A549 treated with DMSO at 1 μM for 4 hours (cell line): ENCODE results near the gene SLC1A2. TPM values are rescaled to one million over a fixed set of nuclear protein-coding genes. Genes with fewer than 3 reads are reported as not detected.

ENCODE experiments used
- total RNA-seq: library from RNA; stranded (reverse); fragments of 200-300 nt; extraction: Qiagen RNA extraction; gene quantifications from 5 replicates; pipeline ENCODE4 v1.2.3, GENCODE V29; 2022; ENCODE audit warnings: low read depth

Gene SLC1A2
- 0.02 to 0.03 TPM (median 0.03 TPM) in 4 of 5 replicates, not detected in the other for total RNA-seq

DNA sequence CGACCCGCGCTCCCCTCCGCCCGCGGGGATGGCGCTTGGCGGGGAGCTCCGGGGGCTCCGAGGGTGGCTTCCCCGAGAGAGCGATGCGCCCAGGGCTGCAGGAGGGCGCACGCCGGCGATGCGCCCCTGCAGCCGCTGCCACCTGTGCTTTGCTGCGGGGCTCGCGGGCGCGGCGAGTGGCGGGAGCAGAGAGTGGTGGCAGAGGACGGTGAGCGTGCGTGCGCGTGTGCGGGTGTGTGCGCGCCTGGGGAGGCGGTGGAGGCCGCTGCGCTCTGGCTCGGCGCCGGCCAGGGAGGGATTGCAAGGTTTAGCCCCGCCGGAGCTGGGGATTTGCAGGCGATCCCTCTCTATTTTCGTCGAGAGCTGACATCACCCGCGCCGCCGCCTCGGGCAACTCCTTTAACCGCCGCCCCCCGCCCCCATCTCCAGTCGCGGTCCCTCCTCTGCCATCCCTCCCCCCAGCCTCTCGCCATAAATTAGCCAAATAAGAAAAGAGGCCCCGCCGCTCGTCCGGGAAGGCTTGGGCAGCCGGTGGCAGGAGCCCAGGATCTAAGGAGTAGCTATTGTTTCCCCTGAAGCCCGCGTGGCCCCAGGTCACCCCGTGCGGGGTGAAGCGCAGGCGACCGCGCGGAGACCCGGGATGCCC, at the start of gene SLC1A2:
Gene SLC1A2, minus strand, starts transcription at position 375 of the 646 bp plus-strand sequence. CDS start 592 bp downstream, outside the sequence.

Other genes with a start within 250 kb of the SLC1A2 start
- 0.06 TPM in 1 of 5 replicates, not detected in the others for gene PAMR1, start 106.1 kb upstream of the SLC1A2 start, total RNA-seq
- gene FJX1, start 198.9 kb upstream of the SLC1A2 start, total RNA-seq = 34.8 to 44.9 TPM (median 39.0 TPM) in 5 replicates
- 16.8 to 33.2 TPM (median 30.6 TPM) in 5 replicates for gene TRIM44, start 243.2 kb upstream of the SLC1A2 start, total RNA-seq